ENCODE results near the gene PDK4. TPM values are rescaled to one million over a fixed set of nuclear protein-coding genes. Genes with fewer than 3 reads are reported as not detected.

PDK4 gene
- total and polyA plus RNA-seq, 10 of the 15 experiments (the other 5 are each of a cell fraction or from before 2014, with no cell fraction given) = 0.03 to 0.46 TPM; not detected in 8

GRCh38 chr7:95569720-95570119, 26.6 kb downstream of the PDK4 start (continued):
- TF ChIP-seq, protein P1, sequence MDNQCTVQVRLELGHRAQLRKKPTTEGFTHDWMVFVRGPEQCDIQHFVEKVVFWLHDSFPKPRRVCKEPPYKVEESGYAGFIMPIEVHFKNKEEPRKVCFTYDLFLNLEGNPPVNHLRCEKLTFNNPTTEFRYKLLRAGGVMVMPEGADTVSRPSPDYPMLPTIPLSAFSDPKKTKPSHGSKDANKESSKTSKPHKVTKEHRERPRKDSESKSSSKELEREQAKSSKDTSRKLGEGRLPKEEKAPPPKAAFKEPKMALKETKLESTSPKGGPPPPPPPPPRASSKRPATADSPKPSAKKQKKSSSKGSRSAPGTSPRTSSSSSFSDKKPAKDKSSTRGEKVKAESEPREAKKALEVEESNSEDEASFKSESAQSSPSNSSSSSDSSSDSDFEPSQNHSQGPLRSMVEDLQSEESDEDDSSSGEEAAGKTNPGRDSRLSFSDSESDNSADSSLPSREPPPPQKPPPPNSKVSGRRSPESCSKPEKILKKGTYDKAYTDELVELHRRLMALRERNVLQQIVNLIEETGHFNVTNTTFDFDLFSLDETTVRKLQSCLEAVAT (IDR thresholded peaks at IDR 0.05) = no peak
- no peak for TF ChIP-seq CREB1 (IDR thresholded peaks at IDR 0.05; ENCODE audit: low read depth)
- no peak for TF ChIP-seq SIX5 (IDR thresholded peaks at IDR 0.05; ENCODE audit: low read depth, low read length, severe bottlenecking)

DNA sequence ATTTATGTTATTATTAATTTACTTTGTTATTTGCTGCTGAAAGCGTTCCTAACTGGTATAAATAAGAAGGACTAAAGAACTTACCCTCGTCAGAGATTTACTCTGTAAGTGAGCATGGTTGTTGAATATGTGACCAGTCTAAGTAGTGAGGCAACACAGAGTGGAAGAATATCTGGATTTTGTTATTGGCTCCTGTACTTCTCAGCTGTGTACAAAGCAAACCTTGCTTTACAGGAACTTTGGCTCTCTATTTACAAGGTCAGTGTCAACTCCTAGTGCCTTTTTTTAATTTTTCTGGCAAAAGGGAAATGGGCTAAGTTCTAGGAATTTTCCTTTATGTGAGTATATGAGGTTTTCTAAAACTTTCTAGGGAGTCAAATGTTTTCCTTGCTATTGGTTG, 35.6 kb downstream of the PDK4 start:
- Histone ChIP-seq H3K36me3 (ENCODE audit: control insufficient read depth in 2 of 2, insufficient read depth in 2 of 2, low read length in 1 of 2) (no peaks in the 10 kb centered on the region), H3K9ac (ENCODE audit: control insufficient read depth, insufficient read depth, low read length) (no peak overlapping the region), H3K4me3 (no peak overlapping the region), H3K9me3 (replicated peaks; ENCODE audit: control insufficient read depth, insufficient read depth, low read length) (no peaks in the 10 kb centered on the region), H3K27me3 (replicated peaks in 1 of 2; ENCODE audit: control insufficient read depth in 2 of 2, insufficient read depth in 2 of 2, low read length in 1 of 2) (no peaks in the 10 kb centered on the region; a peak in 1 of 4 replicates), H3K79me2 (ENCODE audit: control insufficient read depth, insufficient read depth, low read length) (no peaks in the 10 kb centered on the region), H2AFZ (ENCODE audit: control insufficient read depth, low read depth, low read length) (no peak overlapping the region), H3K27ac (ENCODE audit: control insufficient read depth, insufficient read depth) (no peak overlapping the region), H3K4me2 (ENCODE audit: control insufficient read depth, insufficient read depth) (no peak overlapping the region), H3K4me1 (ENCODE audit: control insufficient read depth, insufficient read depth, low read length) (no peaks in the 10 kb centered on the region), H4K20me1 (ENCODE audit: control insufficient read depth, insufficient read depth) (no peaks in the 10 kb centered on the region)
- SMC1A ChIA-PET (ENCODE audit: uncharacterized antibody, unreplicated experiment) = interaction anchor here (0.6 kb wide), 2 partner anchors 39 to 442 kb away, joined by 3 read pairs; no protein-coding TSS in a partner anchor
- in situ Hi-C loops (cut with MboI) = no loop called here
- CTCF ChIA-PET = interaction anchor here (0.9 to 1.3 kb wide), 2 partner anchors 33 to 49 kb away, joined by 3 read pairs; no protein-coding TSS in a partner anchor
- RAD21 ChIA-PET (ENCODE audit: unreplicated experiment) = interaction anchor here (1.0 kb wide), 1 partner anchor 49 kb away, joined by 3 read pairs; no protein-coding TSS in a partner anchor
- BruUV-seq (replicated peaks) = no TSS peak
- no peak for ATAC-seq
- POLR2A ChIA-PET = no interaction called here
- 2% methylated on average over 2 of the region's 2 CpGs for WGBS (ENCODE audit: insufficient coverage, insufficient replicate concordance, low lambda C conversion rate, missing lambda C conversion rate)
- intact Hi-C loops (cut with micrococcal nuclease; ENCODE audit: unreplicated experiment) = no loop called here
- FAIRE-seq = no peak
- DNase-seq (ENCODE audit: low read depth, low spot score) = no peak
- TF ChIP-seq MTA2 (IDR thresholded peaks at IDR 0.05; ENCODE audit: low read depth) (no peak), ZBED1 (IDR thresholded peaks at IDR 0.05; ENCODE audit: borderline replicate concordance) (no peak), ZNF274 (IDR thresholded peaks at IDR 0.05; ENCODE audit: insufficient read depth, insufficient read length) (no peak), RB1 (IDR thresholded peaks at IDR 0.05; ENCODE audit: borderline replicate concordance) (no peak), SREBF2 (IDR thresholded peaks at IDR 0.05; ENCODE audit: low read length) (no peak), SP1 (IDR thresholded peaks at IDR 0.05; ENCODE audit: low read depth, low read length) (no peak), ZZZ3 (IDR thresholded peaks at IDR 0.05; ENCODE audit: control insufficient read depth, insufficient read length, low read depth) (no peak), SMC3 (IDR thresholded peaks at IDR 0.05; ENCODE audit: borderline replicate concordance, low read length) (no peak), RAD51 (IDR thresholded peaks at IDR 0.05) (no peak), SMARCA5 (IDR thresholded peaks at IDR 0.05) (no peak), BMI1 (IDR thresholded peaks at IDR 0.05; ENCODE audit: borderline replicate concordance) (no peak), TCF3 (IDR thresholded peaks at IDR 0.05; ENCODE audit: borderline replicate concordance, insufficient read depth, low read depth, low read length) (no peak)
- TF ChIP-seq, protein P2, sequence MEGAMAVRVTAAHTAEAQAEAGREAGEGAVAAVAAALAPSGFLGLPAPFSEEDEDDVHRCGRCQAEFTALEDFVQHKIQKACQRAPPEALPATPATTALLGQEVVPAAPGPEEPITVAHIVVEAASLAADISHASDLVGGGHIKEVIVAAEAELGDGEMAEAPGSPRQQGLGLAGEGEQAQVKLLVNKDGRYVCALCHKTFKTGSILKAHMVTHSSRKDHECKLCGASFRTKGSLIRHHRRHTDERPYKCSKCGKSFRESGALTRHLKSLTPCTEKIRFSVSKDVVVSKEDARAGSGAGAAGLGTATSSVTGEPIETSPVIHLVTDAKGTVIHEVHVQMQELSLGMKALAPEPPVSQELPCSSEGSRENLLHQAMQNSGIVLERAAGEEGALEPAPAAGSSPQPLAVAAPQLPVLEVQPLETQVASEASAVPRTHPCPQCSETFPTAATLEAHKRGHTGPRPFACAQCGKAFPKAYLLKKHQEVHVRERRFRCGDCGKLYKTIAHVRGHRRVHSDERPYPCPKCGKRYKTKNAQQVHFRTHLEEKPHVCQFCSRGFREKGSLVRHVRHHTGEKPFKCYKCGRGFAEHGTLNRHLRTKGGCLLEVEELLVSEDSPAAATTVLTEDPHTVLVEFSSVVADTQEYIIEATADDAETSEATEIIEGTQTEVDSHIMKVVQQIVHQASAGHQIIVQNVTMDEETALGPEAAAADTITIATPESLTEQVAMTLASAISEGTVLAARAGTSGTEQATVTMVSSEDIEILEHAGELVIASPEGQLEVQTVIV (IDR thresholded peaks at IDR 0.05; ENCODE audit: borderline replicate concordance, partially characterized antibody) = no peak
- TF ChIP-seq, protein P3, sequence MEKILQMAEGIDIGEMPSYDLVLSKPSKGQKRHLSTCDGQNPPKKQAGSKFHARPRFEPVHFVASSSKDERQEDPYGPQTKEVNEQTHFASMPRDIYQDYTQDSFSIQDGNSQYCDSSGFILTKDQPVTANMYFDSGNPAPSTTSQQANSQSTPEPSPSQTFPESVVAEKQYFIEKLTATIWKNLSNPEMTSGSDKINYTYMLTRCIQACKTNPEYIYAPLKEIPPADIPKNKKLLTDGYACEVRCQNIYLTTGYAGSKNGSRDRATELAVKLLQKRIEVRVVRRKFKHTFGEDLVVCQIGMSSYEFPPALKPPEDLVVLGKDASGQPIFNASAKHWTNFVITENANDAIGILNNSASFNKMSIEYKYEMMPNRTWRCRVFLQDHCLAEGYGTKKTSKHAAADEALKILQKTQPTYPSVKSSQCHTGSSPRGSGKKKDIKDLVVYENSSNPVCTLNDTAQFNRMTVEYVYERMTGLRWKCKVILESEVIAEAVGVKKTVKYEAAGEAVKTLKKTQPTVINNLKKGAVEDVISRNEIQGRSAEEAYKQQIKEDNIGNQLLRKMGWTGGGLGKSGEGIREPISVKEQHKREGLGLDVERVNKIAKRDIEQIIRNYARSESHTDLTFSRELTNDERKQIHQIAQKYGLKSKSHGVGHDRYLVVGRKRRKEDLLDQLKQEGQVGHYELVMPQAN (conservative IDR thresholded peaks at IDR 0.05) = no peak
- TF ChIP-seq, protein P4, sequence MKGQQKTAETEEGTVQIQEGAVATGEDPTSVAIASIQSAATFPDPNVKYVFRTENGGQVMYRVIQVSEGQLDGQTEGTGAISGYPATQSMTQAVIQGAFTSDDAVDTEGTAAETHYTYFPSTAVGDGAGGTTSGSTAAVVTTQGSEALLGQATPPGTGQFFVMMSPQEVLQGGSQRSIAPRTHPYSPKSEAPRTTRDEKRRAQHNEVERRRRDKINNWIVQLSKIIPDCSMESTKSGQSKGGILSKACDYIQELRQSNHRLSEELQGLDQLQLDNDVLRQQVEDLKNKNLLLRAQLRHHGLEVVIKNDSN (IDR thresholded peaks at IDR 0.05; ENCODE audit: borderline replicate concordance, extremely low read length, insufficient read depth, low read depth, low read length) = no peak

Data from GM12878 (cell line).